Esophagus muscularis mucosa (tissue), 4 donors: ENCODE data around the gene RBMS1.

ENCODE experiments used
- CTCF ChIP-seq, 3 experiments: fragments of 200-600 bp in 2 of 3; fragments of 450-650 bp in 1 of 3; sonication (generic) in 2 of 3; IDR thresholded peaks; one replicate each; pipeline ENCODE4 v1.5.1; 2017 to 2019; ENCODE audit warnings: antibody characterized with exemption in 3 of 3, mild to moderate bottlenecking in 2 of 3, moderate library complexity in 1 of 3
- EP300 ChIP-seq: sonication (generic); formaldehyde crosslinking; IDR thresholded peaks from one replicate; pipeline ENCODE4 v1.6.1; 2017; ENCODE audit warnings: antibody characterized with exemption
- POLR2A ChIP-seq: fragments of 450-650 bp; IDR thresholded peaks from one replicate; pipeline ENCODE4 v1.6.1; 2017; ENCODE audit warnings: antibody characterized with exemption, moderate library complexity, mild to moderate bottlenecking, low read depth

GRCh38 chr2:160389875-160390274, 103.7 kb downstream of the RBMS1 start:
- TF ChIP-seq EP300 (no peak), CTCF (IDR thresholded peaks at IDR 0.05) (no peak), POLR2A (no peak)
